ENCODE results near the gene GFM1. TPM values are rescaled to one million over a fixed set of nuclear protein-coding genes. Genes with fewer than 3 reads are reported as not detected.

Gene GFM1
- total and polyA plus RNA-seq, 2 donors (not counting 3 experiments of a cell fraction or from before 2014, with no cell fraction given), result 14.9 to 68.6 TPM

DNA sequence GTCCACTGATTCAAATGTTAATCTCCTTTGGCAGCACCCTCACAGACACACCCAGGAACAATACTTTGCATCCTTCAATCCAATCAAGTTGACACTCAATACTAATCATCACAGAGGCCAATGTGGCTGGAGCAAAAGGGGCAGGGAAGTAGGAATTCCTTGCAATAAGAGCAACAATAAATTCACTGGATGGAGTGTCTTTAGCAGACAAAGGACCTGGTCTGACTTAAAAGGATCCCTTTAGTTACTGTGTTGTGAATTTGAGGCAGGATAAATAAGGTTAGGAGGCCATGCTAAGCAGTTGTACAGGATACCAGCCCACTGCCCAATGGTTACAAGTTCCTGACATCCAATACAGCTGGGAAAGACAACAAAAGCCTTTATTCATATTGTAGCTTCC lies 12.3 kb upstream of the GFM1 start:
- Histone ChIP-seq H4K20me1 (replicated peaks; ENCODE audit: control insufficient read depth, extremely low read depth, insufficient read depth, low read length) (no peaks in the 10 kb centered on the region), H3K9me1 (replicated peaks; ENCODE audit: control insufficient read depth, extremely low read depth, insufficient read depth, low read length) (no peaks in the 10 kb centered on the region), H3K79me2 (ENCODE audit: control insufficient read depth, insufficient read depth, low read length) (no peaks in the 10 kb centered on the region), H3K27me3 (ENCODE audit: control insufficient read depth in 2 of 2, insufficient read depth in 2 of 2, low read length in 2 of 2) (peaks cover 0 to 2% of the 10 kb centered on the region in 2 experiments), H2AFZ (ENCODE audit: low read depth, low read length) (no peak overlapping the region), H3K4me2 (ENCODE audit: insufficient read depth, low read length) (no peak overlapping the region), H3K9ac (replicated peaks; ENCODE audit: extremely low read depth, insufficient read depth, low read length) (no peak overlapping the region), H3K9me3 (replicated peaks; ENCODE audit: control insufficient read depth, insufficient read depth, low read length) (no peaks in the 10 kb centered on the region), H3K36me3 (ENCODE audit: control insufficient read depth in 2 of 2, extremely low read depth in 1 of 2, insufficient read depth in 2 of 2, low read length in 2 of 2) (no peaks in the 10 kb centered on the region), H3K4me1 (ENCODE audit: control insufficient read depth, extremely low read depth, insufficient read depth, low read length) (no peaks in the 10 kb centered on the region), H3K4me3 (replicated peaks in 1 of 3; ENCODE audit: insufficient read depth in 1 of 3, low read depth in 1 of 3, low read length in 3 of 3) (no peak overlapping the region), H3K27ac (ENCODE audit: insufficient read depth, low read depth, low read length) (no peak overlapping the region)
- dilution Hi-C loops (cut with MboI; ENCODE audit: extremely low pct_ligation_motif_present, low sequenced_read_pairs), result no loop called here
- FAIRE-seq (no peak), DNase-seq (ENCODE audit: low read depth, low spot score) (no peak)
- no TSS peak for BruUV-seq (replicated peaks)
- POLR2A ChIA-PET, result interaction anchor here (0.6 kb wide), 1 partner anchor 1098 kb away, joined by 4 read pairs; no protein-coding TSS in a partner anchor
- TF ChIP-seq GATA2 (IDR thresholded peaks at IDR 0.05; ENCODE audit: insufficient read depth, insufficient read length, low read depth, low read length), result no peak
- CTCF ChIA-PET, result no interaction called here
- intact Hi-C loops (cut with micrococcal nuclease), result no loop called here

DNA sequence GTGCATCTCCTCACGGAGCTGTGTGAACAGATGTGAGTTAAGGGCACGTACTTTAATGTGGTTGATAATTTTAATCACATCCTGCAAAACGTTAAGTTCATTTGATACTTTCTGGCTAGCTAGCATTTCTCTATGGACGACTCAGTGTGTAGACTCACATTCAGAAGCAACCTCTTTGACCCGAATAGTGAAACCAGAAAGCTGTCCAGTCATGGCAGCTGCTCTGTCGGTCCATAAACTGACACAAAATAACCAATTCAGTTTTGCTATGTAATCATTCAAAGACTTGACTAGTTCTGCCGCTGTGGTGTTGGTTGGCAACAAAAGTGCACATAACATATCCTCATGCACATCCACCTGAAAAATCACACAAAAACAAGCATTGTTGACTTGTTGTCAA lies 3.7 kb upstream of the GFM1 start:
- no peak overlapping the region for H3K4me3 ChIP-seq (replicated peaks in 1 of 3; ENCODE audit: insufficient read depth in 1 of 3, low read depth in 1 of 3, low read length in 3 of 3)
- no peaks in the 10 kb centered on the region for H3K36me3 ChIP-seq (ENCODE audit: control insufficient read depth in 2 of 2, extremely low read depth in 1 of 2, insufficient read depth in 2 of 2, low read length in 2 of 2)
- H3K4me1 ChIP-seq (ENCODE audit: control insufficient read depth, extremely low read depth, insufficient read depth, low read length), result peaks cover 4% of the 10 kb centered on the region
- H4K20me1 ChIP-seq (replicated peaks; ENCODE audit: control insufficient read depth, extremely low read depth, insufficient read depth, low read length), result no peaks in the 10 kb centered on the region
- H3K9me3 ChIP-seq (replicated peaks; ENCODE audit: control insufficient read depth, insufficient read depth, low read length), result no peaks in the 10 kb centered on the region
- H3K79me2 ChIP-seq (ENCODE audit: control insufficient read depth, insufficient read depth, low read length), result peaks cover 12% of the 10 kb centered on the region
- H3K27ac ChIP-seq (ENCODE audit: insufficient read depth, low read depth, low read length), result no peak overlapping the region
- no peak overlapping the region for H3K4me2 ChIP-seq (ENCODE audit: insufficient read depth, low read length)
- H3K9ac ChIP-seq (replicated peaks; ENCODE audit: extremely low read depth, insufficient read depth, low read length), result no peak overlapping the region
- no TSS peak for BruUV-seq (replicated peaks)
- H3K9me1 ChIP-seq (replicated peaks; ENCODE audit: control insufficient read depth, extremely low read depth, insufficient read depth, low read length), result no peaks in the 10 kb centered on the region
- intact Hi-C loops (cut with micrococcal nuclease) (loop anchor here (5.0 to 10.0 kb wide), 2 partner anchors 103 to 536 kb away; partner anchors contain the start of gene SHOX2), dilution Hi-C loops (cut with MboI; ENCODE audit: extremely low pct_ligation_motif_present, low sequenced_read_pairs) (no loop called here)
- DNase-seq (ENCODE audit: low read depth, low spot score) (no peak), FAIRE-seq (no peak)
- CTCF ChIA-PET, result no interaction called here
- H2AFZ ChIP-seq (ENCODE audit: low read depth, low read length), result no peak overlapping the region
- TF ChIP-seq POLR2AphosphoS5 (IDR thresholded peaks at IDR 0.05; ENCODE audit: insufficient read depth, low read depth, low read length) (no peak), GATA2 (IDR thresholded peaks at IDR 0.05; ENCODE audit: insufficient read depth, insufficient read length, low read depth, low read length) (no peak), JUN (IDR thresholded peaks at IDR 0.05; ENCODE audit: borderline replicate concordance, insufficient read depth, insufficient read length, low read depth) (no peak), POLR2A (IDR thresholded peaks at IDR 0.05; ENCODE audit: low read depth, low read length) (no peak), FOS (IDR thresholded peaks at IDR 0.05; ENCODE audit: borderline replicate concordance, insufficient read depth, low read length) (no peak), MYC (IDR thresholded peaks at IDR 0.05; ENCODE audit: low read depth, low read length) (no peak), EZH2 (IDR thresholded peaks at IDR 0.05; ENCODE audit: borderline replicate concordance, low read depth, low read length, severe bottlenecking) (no peak)
- TF ChIP-seq, protein P1, sequence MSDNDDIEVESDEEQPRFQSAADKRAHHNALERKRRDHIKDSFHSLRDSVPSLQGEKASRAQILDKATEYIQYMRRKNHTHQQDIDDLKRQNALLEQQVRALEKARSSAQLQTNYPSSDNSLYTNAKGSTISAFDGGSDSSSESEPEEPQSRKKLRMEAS (IDR thresholded peaks at IDR 0.05; ENCODE audit: insufficient read depth, insufficient read length), result no peak
- TF ChIP-seq, protein P2, sequence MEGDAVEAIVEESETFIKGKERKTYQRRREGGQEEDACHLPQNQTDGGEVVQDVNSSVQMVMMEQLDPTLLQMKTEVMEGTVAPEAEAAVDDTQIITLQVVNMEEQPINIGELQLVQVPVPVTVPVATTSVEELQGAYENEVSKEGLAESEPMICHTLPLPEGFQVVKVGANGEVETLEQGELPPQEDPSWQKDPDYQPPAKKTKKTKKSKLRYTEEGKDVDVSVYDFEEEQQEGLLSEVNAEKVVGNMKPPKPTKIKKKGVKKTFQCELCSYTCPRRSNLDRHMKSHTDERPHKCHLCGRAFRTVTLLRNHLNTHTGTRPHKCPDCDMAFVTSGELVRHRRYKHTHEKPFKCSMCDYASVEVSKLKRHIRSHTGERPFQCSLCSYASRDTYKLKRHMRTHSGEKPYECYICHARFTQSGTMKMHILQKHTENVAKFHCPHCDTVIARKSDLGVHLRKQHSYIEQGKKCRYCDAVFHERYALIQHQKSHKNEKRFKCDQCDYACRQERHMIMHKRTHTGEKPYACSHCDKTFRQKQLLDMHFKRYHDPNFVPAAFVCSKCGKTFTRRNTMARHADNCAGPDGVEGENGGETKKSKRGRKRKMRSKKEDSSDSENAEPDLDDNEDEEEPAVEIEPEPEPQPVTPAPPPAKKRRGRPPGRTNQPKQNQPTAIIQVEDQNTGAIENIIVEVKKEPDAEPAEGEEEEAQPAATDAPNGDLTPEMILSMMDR (IDR thresholded peaks at IDR 0.05; ENCODE audit: extremely low read depth in 1 of 2, insufficient read depth in 1 of 2, low read depth in 1 of 2, low read length in 2 of 2), result no peak
- H3K27me3 ChIP-seq (ENCODE audit: control insufficient read depth in 2 of 2, insufficient read depth in 2 of 2, low read length in 2 of 2), result no peaks in the 10 kb centered on the region
- POLR2A ChIA-PET, result interaction anchor here (0.7 kb wide), 1 partner anchor 68 kb away, joined by 6 read pairs; no protein-coding TSS in a partner anchor

Data from endothelial cell of umbilical vein (primary cell).